ENCODE data around the gene AREG. TPM values are rescaled to one million over a fixed set of nuclear protein-coding genes. Genes with fewer than 3 reads are reported as not detected.

The AREG gene
- total RNA-seq, 1 donor from 2014 or later, result 7.4 TPM

DNA sequence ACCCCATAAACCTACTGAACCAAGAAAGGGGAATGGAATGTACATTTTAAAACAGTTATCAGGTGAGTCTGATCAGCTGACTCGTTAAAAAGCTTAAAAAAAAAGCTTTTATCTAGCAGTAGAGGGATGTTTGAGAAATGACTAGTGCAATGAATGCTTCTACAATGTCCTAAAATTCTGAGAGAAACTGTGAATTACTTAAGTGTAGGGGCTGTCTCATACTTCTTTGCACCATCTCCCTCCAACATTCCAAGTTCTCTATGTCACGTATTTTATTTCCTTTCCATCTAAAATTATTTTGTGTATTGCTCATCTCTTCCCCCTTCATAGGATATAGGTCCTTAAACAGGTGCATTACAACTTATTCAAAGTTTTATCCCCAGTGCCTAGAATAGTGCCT lies 11.9 kb upstream of the AREG start:
- no peak for DNase-seq (ENCODE audit: low spot score)

DNA sequence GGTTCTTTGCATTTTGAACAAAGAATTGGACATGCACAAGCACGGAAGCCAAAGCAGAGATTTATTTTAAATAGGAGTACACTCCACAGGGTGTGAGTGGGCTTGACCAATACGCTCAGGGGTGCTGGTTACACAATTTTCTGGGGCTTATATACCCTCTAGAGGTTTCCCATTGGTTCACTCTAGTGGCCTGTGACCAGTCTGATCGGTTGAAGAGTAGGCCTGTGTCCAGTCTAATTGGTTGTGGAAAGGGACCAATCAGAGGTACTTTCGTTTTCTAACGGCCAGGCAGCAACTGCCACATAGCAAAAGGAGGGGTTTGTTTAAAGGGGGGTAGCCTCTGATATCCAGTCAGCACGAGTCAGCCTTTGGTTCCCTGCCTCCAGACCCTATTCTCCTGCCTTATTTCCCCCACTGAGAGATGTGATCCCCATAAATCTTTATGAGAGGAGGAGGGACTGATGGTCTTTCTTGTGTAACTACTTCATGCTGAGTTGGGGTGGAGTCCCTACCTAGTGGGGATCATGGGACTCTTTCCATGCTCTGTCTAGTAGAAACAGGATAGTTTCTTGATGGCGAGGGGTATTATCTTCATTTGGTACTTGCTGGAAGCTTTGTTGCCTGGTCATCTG lies 11.3 kb upstream of the AREG start:
- no peak for DNase-seq (ENCODE audit: low spot score)

DNA sequence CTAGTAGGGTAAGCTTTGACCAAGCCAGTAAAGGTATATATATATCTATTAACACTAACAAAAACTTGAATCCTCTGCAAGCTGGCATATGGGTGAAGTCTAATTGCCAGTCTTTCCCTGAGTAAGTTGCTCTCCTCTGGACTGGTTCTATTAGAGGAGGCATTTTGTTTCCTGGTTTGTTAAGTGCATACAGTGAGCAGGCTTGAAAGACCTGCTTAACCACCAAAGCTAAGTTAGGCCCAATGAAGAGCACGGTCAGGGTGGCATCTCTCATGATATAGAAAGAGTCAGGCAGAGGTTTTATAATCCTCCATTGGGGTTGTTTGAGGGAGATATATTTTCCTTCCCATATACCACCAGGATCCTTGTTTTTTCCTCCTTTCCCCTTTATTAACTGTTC lies 9.6 kb upstream of the AREG start:
- DNase-seq (ENCODE audit: low spot score), result no peak

DNA sequence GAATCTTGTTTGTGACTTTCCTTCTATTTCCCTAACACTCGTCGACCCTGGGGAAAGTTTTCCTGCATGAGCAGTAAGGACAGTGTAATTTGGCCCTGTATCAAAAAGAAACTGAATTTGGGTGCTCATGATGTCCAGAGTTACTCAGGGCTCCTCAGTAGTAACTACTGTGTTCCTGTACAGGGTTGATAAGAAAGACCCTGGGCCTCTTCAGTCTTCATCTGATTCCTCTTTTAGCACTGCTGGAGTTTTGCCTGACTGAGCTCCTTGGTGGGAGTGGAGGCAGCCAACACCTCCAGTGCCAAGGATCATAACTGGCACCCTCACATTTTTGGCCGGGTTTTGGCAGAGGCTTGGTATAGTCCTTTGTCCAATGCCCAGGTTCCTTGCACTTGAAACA lies 7.1 kb upstream of the AREG start:
- DNase-seq (ENCODE audit: low spot score), result no peak

DNA sequence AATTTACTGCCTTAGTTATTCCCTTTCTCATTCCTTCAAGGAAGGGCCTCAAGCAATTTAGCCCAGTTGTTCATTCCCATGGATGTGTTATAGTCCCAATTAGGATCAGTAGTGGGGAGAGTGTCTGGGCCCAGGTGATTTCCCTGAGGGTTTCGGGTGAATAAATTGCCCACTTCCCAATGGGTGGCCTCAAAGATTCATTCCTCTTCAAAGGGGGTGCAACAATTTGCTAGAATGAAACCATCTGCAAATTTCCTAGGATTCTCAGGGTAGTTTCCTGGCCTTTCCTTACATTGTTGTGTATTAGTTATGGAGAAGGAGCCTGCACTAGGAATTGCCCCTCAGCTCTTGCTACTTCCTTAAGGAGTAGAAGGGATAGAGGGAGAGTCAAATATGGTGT lies 6.3 kb upstream of the AREG start:
- no peak for DNase-seq (ENCODE audit: low spot score)

DNA sequence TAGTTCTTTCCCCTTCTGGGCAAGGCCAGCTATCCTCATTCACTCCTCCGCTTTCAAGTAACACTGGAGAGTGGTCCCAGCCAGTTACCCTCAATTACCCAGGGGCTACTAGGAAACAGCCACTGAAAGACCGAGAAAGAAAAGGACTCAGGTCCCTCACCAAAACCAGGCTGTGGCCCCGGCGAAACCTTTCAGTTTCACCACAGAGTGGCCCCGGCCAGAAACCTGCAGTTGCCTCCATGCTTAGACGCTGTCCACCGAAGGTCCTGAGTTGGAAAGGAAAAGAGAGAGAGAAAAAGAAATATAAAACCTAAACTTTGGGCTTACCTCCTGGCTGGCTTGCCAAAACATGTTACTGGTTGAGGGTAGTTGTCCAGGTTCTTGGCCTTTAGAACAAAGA lies 5.0 kb upstream of the AREG start:
- no peak for DNase-seq (ENCODE audit: low spot score)

DNA sequence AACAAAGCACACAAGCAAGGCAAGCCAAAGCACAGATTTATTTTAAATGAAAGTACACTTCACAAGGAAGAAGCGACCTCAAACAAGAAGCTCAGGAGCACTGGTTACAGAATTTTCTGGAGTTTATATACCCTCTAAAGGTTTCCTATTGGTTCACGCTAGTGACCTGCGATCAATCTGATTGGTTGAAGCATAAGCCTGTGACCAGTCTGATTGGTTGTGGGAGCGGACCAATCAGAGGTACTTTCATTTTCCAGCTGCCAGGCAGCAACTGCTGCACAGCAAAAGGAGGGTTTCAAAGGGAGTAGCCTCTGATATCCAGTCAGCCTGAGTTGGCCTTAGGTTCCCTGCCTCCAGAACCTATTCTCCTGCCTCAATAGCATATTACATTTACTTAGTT lies 4.6 kb upstream of the AREG start:
- DNase-seq (ENCODE audit: low spot score), result no peak

DNA sequence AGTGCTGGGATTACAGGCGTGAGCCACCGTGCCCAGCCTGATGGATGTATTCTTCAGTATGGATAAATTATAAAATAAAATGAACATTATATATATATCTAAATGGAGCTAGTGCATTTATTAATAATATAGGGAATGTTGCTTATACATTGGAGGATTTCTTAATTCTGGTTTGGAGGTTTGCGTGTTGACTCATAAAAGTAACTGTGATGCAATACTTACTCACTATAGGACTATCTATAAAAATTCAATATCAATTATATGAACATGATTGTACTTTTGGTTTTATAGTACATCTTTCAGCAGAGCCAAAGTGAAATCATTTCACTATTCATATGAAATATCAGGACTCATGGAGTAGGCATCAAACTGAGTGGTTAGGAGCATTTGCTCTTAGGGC lies 3.2 kb upstream of the AREG start:
- DNase-seq (ENCODE audit: low spot score), result no peak

DNA sequence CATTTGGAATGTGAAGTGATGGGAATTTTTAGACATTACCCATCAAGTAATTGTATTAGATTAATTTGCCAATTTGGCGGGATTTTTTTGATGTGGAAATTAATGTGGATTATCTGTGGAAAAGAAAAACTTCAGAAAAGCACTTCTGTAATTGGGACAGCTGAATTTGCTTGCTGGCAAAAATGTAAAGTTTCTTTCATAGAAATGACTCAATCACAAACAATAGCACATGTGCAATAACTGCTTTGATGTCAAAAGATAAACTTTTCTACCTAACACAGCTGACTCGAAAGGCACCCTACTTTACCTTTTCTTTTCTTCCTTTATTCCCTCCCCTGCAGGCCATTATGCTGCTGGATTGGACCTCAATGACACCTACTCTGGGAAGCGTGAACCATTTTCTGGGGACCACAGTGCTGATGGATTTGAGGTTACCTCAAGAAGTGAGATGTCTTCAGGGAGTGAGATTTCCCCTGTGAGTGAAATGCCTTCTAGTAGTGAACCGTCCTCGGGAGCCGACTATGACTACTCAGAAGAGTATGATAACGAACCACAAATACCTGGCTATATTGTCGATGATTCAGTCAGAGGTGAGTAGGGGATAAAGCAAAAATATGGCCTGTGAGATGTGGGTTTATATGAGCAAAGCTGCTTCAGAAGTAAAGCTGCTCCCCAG lies 1.4 kb downstream of the AREG start:
- DNase-seq (ENCODE audit: low spot score), result no peak

DNA sequence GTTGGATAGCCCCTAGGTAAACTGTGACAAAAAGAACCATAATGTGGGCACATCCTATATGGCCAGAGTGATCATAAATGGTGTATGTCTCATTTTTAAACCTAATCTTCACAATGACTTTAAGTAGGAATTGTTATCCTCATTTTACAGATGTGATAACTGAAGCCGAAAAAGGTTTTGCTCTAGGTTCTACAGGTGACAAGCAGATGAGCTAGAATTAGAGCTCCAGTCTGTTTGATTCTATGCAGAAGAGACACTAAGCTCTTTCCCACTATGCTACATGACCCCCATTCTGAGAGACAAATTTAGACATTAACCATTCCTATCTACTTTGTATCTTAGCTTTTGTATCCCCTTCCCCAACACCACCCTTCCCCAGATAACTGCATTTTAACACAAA lies 2.0 kb downstream of the AREG start:
- DNase-seq (ENCODE audit: low spot score), result no peak

DNA sequence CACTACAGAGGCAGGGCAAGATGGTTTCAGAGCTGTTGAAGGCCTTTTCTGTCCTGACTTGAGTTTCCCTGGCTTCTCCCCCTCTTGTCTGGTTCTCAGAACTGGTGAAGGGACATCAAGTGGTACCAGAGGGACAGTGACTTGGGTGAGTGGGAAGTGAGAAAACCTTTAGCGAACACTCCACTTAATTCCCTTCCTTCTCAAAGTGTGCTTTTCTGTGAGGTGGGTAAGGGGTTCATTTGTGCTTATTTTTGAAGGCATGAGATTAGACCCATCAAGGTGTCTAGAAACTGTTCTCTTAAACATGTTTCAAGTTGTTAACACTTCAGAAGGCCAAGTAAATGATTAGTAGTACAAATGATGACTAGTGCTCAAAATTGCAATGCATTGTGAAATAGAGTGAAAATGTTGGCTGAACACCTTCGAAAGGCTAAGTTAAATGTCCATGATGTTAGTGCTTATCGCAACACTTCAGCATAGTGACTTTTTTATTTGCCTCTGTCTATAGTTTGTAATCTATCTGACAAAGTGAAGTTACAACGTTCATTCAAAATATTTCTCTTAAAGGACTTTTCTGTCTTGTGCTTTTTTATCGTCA lies 2.8 kb downstream of the AREG start:
- DNase-seq (ENCODE audit: low spot score), result no peak

DNA sequence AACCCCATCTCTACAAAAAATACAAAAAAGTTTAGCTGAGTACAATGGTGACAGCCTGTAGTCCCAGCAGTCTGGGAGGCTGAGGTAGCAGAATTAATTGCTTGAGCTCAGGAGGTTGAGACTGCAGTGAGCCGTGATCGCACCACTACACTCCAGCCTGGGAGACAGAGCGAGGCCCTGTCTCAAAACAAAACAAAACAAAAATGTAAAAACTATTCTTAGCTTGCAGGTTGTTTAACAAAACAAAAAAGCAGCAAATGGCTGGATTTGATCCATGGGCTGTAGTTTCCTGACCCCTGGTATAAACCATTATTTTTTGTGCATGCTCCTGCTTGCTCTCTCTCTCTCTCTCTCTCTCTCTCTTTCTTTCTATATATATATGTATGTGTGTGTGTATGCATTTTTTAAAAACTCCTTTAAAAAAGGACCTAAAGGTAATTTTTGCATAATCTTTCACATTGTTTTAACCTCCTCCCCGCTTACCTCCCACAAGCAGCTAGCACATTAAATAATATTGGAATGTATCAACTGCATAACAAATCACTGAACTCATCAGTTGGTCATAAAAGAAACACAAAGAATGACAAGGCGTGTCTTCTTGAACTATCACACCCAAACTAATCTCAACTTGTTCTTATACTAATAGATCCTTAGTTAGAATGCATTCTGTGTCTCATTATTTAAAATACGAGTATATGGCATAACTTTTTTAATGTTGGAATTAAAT lies 4.8 kb downstream of the AREG start:
- no peak for DNase-seq (ENCODE audit: low spot score)

DNA sequence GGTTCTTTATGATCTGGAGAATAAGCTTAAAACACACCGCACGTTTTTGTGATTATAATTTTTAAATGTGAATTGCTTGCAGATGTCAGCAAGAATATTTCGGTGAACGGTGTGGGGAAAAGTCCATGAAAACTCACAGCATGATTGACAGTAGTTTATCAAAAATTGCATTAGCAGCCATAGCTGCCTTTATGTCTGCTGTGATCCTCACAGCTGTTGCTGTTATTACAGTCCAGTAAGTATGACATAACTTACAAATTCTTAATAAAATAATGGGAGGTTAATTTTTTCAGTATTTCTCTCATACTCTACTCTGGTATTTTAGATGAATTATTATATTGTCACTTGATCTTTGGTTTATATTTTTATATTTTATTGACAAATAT lies 5.4 kb downstream of the AREG start:
- DNase-seq (ENCODE audit: low spot score), result no peak

DNA sequence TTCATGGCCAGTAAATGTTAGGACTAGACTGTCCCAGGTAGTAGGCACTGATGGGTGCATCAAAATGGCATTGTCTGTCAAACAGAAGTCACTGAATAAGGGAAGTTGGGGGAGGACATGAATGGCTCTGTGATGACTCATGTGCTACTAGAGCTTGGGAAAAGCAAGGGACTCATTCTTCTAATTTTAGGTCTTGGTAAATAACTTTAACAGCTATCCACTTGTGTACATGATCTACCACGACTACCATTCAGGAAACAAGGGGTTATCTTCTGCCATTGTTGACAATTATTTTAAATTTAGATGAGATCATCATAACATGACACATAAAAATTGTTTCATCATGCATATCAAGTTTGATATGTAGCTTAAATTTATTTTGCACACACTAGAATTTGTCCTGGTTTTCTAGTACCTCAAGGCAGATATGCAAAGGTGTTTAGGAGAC lies 6.3 kb downstream of the AREG start:
- DNase-seq (ENCODE audit: low spot score), result no peak

DNA sequence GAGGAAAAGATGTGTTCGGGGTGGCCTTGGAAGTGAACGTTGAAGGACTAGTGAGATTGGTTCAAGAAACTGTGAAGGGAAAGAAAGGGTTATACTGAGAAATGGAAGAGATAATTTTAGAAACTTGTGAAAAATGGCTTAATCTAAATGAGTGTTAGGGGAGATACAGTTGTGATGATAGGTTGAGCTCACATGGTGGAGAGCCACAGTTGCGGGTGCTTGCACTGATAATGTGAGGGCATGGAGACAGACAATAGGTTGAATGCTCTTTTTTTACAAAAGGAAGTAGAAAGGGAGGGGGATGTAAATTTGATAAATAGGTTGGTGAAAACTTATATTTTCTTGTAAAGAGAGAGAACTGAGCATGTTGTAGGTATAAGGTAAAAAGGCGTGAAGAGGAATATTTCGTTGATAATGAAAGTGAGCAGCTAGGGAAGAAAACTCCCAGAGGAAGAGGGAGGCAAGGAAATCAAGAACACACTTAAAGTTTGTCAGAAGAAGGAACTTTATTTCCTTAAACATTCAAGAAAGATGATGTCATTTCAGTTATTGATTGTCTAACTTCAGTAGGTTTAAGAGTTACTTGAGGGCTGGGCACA lies 8.2 kb downstream of the AREG start:
- DNase-seq (ENCODE audit: low spot score), result no peak

DNA sequence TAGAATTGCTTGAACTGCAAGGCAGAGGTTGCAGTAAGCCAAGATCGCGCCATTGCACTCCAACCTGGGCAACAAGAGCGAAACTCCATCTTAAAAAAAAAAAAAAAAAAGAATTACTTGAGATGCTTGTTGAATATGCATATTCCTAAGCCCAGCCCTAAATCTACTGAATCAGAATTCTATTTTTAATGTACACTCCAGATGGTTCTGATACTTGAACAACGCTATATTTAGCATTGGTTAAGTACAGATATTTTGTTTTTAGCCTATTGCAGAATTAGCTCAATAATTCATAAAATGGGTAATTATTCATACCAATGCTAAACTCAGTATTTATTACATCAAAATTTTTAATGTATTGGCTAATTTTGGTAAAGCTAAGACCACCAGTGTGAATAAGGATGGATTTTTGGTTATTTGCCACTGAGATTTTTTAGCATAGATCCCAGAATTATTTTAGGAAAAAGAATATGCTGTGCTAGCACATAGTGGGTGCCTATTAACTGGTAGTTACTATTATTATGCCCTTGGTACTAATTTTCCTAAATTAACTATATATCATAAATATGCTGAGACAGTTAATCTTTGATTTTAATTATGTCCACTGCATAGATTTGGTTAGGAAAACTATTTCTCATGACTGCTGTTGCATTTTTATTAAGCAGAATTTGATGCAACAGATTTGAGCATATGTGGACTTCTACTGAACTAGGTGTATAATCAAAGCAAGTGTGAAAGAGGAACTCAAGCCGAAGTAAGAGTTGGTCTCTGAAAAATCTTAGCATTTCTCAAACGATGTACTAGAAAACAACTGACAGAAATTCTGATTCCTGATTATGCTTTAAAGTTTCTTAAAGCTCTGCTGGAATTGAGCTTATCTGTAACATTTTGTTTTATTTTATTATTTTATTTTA lies 9.2 kb downstream of the AREG start:
- DNase-seq (ENCODE audit: low spot score), result no peak

DNA sequence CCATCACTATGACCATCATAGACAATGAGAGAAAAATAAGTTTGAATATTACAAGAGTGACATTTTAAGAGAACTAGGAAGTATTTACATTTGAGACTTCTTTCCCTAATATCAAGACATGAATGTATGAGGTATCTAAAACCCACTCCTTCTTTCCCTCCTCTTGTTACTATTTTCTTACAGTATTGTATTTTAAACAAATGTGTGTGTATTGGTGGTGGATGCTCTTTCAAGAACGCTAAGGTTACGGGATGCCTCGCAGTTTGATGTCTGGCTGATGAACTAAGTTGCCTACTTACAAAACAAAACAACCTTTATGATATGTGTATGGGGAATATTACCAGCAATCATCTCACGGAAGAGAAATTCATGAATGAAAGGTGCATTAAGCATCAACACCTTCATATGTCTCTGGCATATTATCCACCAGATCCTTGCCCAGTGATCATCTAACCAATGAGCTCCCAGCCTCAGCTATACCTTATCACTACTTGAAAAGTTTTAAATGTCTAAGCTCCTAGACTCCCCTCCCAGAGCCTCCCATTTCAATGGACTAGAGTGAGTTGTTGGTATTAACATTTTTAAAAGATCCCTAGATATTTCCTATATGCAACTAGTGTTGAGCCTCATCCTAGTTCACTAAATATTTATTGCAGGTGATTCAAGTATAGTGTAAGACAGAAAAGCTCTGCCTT lies 10.6 kb downstream of the AREG start:
- no peak for DNase-seq (ENCODE audit: low spot score)

DNA sequence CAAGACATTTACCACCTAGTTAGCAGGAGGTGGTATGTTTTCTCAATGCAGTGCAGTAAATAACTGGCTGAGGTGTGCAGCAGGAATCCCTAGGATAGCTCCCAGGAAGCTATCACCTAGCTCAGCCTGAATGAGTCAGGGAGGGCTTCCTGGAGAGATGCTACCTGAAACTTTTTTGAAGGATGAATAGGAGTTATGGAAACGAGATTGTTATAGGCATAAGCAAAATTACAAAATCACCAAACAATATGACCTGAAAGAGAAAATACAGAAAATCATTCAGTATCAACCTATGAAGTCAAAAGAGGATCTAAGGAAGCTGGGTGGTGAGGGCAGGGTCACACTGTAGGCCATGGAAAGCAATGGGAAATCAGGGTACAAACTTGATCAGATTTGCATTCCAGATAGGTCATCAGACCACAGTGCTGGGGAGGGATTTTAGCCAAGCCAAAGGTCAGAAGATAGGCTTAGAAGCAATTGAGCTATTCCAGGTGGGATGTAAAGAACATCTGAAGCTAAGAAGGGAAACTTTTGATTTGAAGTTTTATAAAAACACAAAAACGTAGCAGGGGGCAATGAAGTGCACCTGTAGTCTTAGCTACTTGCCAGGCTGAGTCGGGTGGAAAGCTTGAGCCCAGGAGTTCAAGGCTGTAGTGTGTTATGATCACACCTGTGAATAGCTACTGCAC lies 11.3 kb downstream of the AREG start:
- no peak for DNase-seq (ENCODE audit: low spot score)

DNA sequence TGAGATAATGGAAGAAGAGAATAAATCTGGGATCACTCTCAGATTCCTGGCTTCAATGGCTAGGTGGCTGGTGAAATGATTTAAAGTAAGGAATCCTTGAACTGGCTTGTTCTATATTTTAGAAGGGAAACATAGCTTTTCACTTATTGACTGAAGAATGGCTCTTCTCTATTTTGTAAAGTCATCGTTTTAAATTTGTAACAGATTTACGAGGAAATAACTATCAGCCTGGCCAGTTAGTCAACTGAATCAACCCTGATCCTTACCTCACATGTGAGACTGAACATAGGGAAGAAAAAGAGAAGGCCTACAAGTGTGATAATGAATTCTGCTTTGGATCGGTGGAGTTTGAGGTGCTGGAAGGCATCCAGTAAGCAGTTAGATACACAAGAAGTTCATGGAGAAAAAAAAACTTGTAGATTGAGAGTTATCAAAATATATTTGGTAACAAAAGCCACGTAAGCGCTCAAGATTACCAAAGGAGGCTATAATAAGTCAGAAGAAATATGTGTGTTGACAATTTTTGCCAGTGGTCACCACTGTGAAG lies 12.0 kb downstream of the AREG start:
- DNase-seq (ENCODE audit: low spot score), result no peak

DNA sequence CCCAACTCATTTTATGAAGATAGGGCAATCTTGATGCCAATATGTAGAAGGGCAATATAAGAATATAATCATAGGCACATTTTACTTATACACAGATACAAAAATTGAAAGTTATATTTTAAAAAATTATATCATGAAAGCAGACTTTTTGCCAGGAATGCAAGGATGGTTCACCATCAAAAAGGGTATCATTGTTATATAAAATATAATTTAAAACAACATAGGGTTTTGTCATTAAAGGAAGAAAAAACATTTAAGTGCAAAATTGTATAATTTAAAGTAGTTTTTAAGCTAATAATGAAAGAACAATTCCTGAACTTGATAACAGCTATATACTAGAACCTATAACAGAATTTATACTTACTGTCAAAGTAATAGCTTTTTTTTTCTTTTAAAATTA lies 15.9 kb downstream of the AREG start:
- no peak for DNase-seq (ENCODE audit: low spot score)
